Type B pancreatic cell (in vitro differentiated cells): ENCODE results near the gene PIM3. TPM values are rescaled to one million over a fixed set of nuclear protein-coding genes. Genes with fewer than 3 reads are reported as not detected.

Source experiments
- DNase-seq: peaks from one replicate; pipeline ENCODE4 v3.0.0; 2021; ENCODE audit warnings: mixed read lengths; ENCODE audit not compliant: unreplicated experiment; ENCODE audit errors: extremely low spot score
- H3K27ac Mint-ChIP-seq: 2 replicates; pipeline ENCODE4 v1.8.0; 2021; ENCODE audit warnings: mild to moderate bottlenecking, mixed read lengths
- H3K27me3 Mint-ChIP-seq: 2 replicates; pipeline ENCODE4 v1.8.0; 2021; ENCODE audit warnings: mixed read lengths
- H3K36me3 Mint-ChIP-seq: 2 replicates; pipeline ENCODE4 v1.8.0; 2021; ENCODE audit warnings: mixed read lengths
- H3K4me1 Mint-ChIP-seq: one replicate; pipeline ENCODE4 v1.8.0; 2021; ENCODE audit warnings: mixed read lengths; ENCODE audit not compliant: unreplicated experiment
- H3K4me3 Mint-ChIP-seq: 2 replicates; pipeline ENCODE4 v1.8.0; 2021; ENCODE audit warnings: mild to moderate bottlenecking, mixed read lengths
- H3K9me3 Mint-ChIP-seq: 2 replicates; pipeline ENCODE4 v1.8.0; 2021; ENCODE audit warnings: mixed read lengths
- CTCF ChIP-seq: fragments of 200-600 bp; sonication (generic); conservative IDR thresholded peaks from 2 replicates; pipeline ENCODE4 v1.5.0; 2021; ENCODE audit warnings: antibody characterized with exemption, mild to moderate bottlenecking
- total RNA-seq: library from RNA; stranded (reverse); gene quantifications from 2 replicates; pipeline ENCODE4 v1.2.1, GENCODE V29; 2021; ENCODE audit warnings: low replicate concordance

Gene PIM3
- total RNA-seq, 1 donor from 2014 or later, result 36.7 TPM

GRCh38 chr22:49915610-49916009, 45.0 kb upstream of the PIM3 start:
- H3K27me3 Mint-ChIP-seq, result no peaks in the 10 kb centered on the region
- H3K4me3 Mint-ChIP-seq, result no peak overlapping the region
- H3K27ac Mint-ChIP-seq, result no peak overlapping the region
- no peaks in the 10 kb centered on the region for H3K36me3 Mint-ChIP-seq
- no peak for TF ChIP-seq CTCF
- DNase-seq, result no peak
- H3K4me1 Mint-ChIP-seq, result peaks cover 3% of the 10 kb centered on the region
- no peaks in the 10 kb centered on the region for H3K9me3 Mint-ChIP-seq

GRCh38 chr22:49916831-49917230, 43.7 kb upstream of the PIM3 start:
- Mint-ChIP-seq H3K36me3 (no peaks in the 10 kb centered on the region), H3K27ac (peak overlapping the region; percentile 91), H3K9me3 (no peaks in the 10 kb centered on the region), H3K4me3 (peak overlapping the region; percentile 92), H3K4me1 (peaks cover 3% of the 10 kb centered on the region), H3K27me3 (no peaks in the 10 kb centered on the region)
- no peak for TF ChIP-seq CTCF
- no peak for DNase-seq

GRCh38 chr22:49917974-49918910, 42.3 kb upstream of the PIM3 start, which contains the start of the genes ALG12 and CRELD2:
Gene ALG12, minus strand, starts transcription at chr22:49918438. Its CDS starts 4,673 bp downstream, at chr22:49913765.
Gene CRELD2, plus strand, starts transcription at chr22:49918634. Its CDS starts 136 bp downstream, at chr22:49918770.
- peak; percentile 99 for DNase-seq
- H3K27ac Mint-ChIP-seq, result peak within 1 kb of the TSS; percentile 91
- no peak for TF ChIP-seq CTCF
- H3K9me3 Mint-ChIP-seq, result no peaks in the 10 kb centered on the region
- no peaks in the 10 kb centered on the region for H3K36me3 Mint-ChIP-seq
- no peaks in the 10 kb centered on the region for H3K27me3 Mint-ChIP-seq
- peaks cover 3% of the 10 kb centered on the region for H3K4me1 Mint-ChIP-seq
- H3K4me3 Mint-ChIP-seq, result peak within 1 kb of the TSS; percentile 92

GRCh38 chr22:49918911-49919881, 41.4 kb upstream of the PIM3 start:
- Mint-ChIP-seq H3K4me1 (peaks cover 3% of the 10 kb centered on the region), H3K27ac (peak overlapping the region; percentile 53)
- TF ChIP-seq CTCF, result no peak

GRCh38 chr22:49920859-49921258, 39.7 kb upstream of the PIM3 start:
- no peaks in the 10 kb centered on the region for H3K9me3 Mint-ChIP-seq
- peak overlapping the region; percentile 47 for H3K4me3 Mint-ChIP-seq
- no peaks in the 10 kb centered on the region for H3K36me3 Mint-ChIP-seq

More at GRCh38 chr22:49918911-49919881, 41.4 kb upstream of the PIM3 start:
- H3K4me3 Mint-ChIP-seq, result peak overlapping the region; percentile 84
- H3K9me3 Mint-ChIP-seq, result no peaks in the 10 kb centered on the region
- DNase-seq, result peak; percentile 69
- H3K36me3 Mint-ChIP-seq, result no peaks in the 10 kb centered on the region
- no peaks in the 10 kb centered on the region for H3K27me3 Mint-ChIP-seq

More at GRCh38 chr22:49920859-49921258, 39.7 kb upstream of the PIM3 start:
- peak overlapping the region; percentile 29 for H3K27ac Mint-ChIP-seq
- TF ChIP-seq CTCF, result no peak
- H3K27me3 Mint-ChIP-seq, result no peaks in the 10 kb centered on the region
- peaks cover 3% of the 10 kb centered on the region for H3K4me1 Mint-ChIP-seq
- DNase-seq, result no peak
